Stimulated activated CD4-positive, alpha-beta T cell treated with anti-CD3 and anti-CD28 coated beads, TNF-alpha, amount 100 ng/mL, for 4 hours (primary cell): ENCODE measurements around the gene OR14K1.
"Not testable (repeated sequence)": the region's sequence is repeated elsewhere in the genome, so short reads cannot be mapped to it uniquely, and the experiment has no call there.

Experiments used
- DNase-seq, 3 experiments: peaks; one replicate each; pipeline ENCODE4 v3.0.0-alpha.2; 2020; ENCODE audit warnings: low read depth in 3 of 3

The OR14K1 gene, protein sequence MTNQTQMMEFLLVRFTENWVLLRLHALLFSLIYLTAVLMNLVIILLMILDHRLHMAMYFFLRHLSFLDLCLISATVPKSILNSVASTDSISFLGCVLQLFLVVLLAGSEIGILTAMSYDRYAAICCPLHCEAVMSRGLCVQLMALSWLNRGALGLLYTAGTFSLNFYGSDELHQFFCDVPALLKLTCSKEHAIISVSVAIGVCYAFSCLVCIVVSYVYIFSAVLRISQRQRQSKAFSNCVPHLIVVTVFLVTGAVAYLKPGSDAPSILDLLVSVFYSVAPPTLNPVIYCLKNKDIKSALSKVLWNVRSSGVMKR

DNA sequence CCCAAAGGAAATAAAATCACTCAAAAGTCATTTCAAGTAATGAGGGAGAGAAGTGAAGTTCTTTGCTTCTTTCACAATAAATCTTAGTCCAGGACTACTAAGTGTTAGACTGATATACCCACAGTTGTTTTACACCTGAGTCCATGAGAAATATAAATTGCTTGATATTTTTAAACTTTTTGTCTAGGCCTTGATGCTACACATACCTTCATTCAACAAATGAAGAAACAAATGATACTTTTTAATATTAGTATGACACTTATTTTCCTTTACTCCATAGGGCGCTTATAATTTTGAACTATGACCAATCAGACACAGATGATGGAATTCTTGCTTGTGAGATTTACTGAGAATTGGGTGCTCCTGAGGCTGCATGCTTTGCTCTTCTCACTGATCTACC lies at the start of gene OR14K1:
OR14K1 (plus strand) TSS at position 301 of the 400 bp plus-strand sequence; CDS start at position 301, 0 bp downstream.
- no peak for DNase-seq

DNA sequence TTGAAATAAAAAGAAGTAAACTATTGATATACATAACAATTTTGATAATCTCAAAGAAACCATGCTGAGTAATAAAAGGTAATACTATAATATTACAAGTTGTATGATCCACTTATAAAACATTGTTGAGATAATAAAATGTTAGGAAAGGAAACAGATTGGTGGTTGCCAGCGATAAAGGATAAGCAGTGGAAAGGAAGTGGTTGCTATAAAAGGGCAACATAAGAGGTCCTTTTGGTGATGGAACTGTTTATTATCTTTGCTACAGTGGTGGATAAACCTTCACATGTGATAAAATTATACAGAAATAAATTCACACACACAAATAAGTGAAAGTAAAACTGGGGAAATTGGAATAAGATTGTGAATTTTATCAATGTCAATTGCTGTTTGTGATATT lies 37.1 kb upstream of the OR14K1 start:
- DNase-seq = no peak

DNA sequence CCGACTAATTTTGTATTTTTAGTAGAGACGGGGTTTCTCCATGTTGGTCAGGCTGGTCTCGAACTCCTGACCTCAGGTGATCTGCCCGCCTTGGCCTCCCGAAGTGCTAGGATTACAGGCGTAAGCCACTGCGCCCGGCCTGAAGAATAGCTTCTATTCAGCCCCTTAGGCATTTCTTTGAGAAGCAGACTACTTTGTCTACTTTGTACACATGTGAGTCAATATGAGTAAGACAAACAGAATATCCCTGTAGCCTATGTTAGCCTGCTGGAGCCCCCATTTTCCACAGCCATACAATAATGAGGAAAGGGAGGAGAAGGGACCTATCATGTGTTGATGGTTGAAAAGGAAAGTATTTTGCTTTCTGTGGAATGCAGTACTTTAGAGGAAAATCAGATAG lies 27.7 kb upstream of the OR14K1 start:
- DNase-seq = not testable (repeated sequence)

DNA sequence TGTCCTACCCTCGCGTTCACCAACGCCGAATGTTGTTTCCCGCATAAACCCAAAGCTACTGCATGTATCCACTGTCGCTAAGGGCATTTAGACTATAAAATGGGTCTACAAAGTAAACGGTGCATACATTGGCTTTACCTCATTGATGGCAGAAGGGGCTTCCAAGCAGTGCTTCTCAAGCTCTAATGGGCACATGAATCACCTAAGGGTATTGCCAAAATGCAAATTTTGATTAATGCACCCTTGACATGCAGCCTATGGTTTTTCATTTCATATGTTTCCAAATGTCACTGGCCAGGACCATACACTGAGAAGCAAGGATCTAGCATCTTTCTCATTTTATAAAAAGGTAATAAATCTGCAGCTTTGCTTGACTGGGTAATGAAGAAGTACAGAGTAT lies 24.7 kb upstream of the OR14K1 start:
- no peak for DNase-seq

DNA sequence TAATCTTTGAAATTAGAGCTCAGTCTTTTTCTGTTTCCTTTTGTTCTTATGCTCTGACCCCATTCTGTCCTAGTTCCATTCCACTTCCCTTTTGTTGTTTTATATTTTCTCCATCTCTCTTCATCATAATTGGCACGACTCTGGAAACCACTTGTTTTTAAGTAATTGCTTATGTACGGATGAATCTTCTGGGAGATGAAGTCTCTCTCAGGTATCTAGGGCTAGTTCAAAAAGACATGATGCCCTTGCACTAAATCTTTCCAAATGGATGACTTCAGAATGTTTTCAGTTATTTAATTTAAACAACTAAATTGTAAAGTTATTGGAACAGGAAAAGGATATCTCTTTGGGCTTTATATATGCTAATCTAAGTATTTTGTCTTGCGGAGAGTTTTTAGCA lies 21.9 kb upstream of the OR14K1 start, which contains the start of gene OR6F1:
OR6F1 (minus strand) TSS at position 101 of the 400 bp plus-strand sequence. CDS start 3,891 bp downstream, outside the sequence.
- DNase-seq = no peak

DNA sequence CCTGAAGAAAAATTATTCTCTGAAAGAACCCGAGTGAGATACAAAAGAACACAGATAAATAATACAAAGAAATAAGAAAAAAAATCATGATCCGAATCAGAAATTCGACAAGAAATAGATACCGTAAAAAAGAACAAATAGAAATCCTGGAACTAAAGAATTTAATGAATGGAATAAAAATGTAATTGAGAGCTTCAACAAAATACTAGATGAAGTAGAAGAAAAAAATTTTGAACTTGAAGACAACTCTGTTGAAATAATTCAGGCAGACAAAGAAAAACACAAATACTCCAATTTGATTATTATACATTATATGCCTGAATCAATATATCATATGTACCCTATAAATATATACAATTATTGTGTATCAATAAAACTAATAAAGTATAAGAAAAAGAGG lies 17.2 kb upstream of the OR14K1 start:
- no peak for DNase-seq

DNA sequence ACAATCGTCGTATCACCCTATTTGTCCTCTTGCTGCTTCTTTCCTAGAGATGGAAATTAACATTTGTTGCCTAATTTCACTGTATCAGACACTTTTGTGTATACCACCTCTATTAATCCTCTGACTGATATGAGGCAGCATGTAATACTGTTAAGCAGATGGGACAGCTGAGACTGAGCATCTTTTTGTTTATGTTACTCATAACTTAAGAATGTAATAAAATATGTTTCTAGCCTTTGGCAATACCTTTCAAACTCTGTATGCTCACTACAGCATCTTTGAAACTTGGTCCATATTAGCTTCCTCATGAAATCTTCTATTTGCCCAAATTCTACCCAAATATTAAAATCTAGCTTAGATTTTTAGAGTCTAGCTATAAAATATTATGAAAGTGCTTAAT lies 2.3 kb downstream of the OR14K1 start:
- no peak for DNase-seq

DNA sequence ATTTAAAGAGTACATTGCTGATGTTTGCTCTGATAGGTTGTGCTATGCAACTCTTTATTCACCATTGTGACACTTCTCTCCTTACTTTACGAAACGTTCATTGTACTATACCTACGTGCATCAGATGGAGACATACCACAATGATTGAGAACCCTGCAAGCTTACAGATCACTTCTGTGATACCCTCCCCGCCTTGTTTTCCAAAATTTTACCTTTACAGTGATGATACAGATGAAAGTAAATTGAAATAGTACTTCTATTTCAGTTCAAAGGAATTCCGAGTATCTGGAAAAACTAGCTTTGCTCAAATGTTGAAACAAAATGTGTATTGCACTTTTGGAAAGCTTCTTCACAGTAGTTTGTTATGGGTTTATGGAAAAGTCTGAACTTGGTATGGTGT lies 3.3 kb downstream of the OR14K1 start:
- DNase-seq = no peak

DNA sequence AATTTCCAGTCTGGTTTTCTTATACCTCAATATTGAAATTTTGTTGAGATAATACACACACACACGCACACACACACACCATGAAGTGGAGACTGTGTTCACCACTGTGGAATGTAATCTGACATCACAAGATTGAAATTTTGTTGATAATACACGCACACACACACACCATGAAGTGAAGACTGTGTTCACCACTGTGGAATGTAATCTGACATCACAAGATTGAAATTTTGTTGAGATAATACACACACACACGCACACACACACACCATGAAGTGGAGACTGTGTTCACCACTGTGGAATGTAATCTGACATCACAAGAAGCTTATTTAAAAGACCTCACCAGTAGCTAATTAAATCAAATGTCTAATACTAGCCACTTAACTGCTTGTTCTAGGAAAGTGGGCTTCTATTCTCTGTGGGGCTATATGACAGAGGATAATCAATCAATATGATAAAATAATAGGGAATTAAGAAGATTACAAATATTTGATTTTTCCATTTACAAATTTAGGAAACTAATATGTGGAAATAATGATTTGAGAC lies 3.9 kb downstream of the OR14K1 start:
- not testable (repeated sequence) for DNase-seq

DNA sequence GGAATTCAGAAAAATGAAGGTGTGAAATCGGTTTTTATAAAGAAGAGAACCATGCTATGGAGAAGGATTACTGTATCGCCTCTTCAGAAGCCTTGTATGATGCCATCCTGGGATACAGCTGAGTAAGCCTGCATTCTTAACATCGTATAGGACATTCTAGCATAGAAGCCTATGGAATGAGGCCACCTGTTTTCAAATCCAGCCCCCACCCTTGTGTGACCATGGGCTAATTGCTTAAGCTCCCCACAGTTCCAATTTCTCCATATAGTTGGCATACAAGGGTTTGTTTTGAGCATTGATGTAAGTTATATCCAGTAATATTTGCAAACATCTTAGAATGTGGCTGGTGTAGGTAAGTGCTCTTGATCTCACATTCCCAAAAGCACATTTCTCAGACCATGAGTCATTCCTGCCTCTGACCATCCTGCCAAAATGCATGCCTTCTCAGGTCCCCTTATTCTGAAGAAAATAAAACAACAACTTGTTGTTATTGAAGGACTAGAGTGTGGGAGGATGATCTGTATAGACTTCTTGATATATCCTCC lies 8.0 kb downstream of the OR14K1 start:
- no peak for DNase-seq

DNA sequence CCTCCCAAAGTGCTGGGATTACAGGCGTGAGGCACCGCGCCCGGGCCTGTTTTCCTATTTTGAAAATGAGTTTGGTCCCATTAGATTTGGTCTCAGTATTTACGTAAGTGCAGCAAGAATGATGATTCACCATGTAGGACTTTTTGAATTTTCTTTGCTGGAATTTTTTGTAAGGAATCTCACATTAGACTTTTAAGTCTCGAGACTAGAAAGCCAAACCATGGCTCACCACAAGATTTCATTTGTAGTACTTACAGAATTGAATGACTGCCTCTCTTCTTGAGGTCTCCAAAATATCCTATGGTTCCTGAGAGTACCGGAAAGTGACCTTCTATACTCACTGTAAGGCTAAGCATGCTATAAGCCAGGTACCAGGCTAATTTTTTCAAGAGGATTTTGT lies 9.2 kb downstream of the OR14K1 start:
- no peak for DNase-seq

DNA sequence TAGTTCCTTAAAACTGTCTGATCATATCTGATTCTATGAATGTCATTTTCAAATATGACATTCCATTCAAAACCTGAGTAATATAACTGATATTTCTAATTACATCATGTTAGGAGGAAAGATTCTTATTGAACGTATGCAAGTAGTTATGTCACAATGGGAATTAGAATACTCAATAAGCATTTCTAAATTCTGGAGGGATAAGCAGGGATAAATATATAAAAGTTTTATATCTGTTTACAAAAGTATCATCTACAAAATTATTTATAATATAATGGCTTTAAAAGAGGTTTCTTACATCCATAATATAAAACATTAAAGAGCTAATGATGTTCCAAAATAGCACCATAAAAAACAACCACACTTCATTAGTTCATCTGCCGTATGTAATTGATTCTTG lies 9.6 kb downstream of the OR14K1 start, which contains the start of gene OR14A2:
OR14A2 (minus strand) TSS at position 101 of the 400 bp plus-strand sequence.
- no peak for DNase-seq

DNA sequence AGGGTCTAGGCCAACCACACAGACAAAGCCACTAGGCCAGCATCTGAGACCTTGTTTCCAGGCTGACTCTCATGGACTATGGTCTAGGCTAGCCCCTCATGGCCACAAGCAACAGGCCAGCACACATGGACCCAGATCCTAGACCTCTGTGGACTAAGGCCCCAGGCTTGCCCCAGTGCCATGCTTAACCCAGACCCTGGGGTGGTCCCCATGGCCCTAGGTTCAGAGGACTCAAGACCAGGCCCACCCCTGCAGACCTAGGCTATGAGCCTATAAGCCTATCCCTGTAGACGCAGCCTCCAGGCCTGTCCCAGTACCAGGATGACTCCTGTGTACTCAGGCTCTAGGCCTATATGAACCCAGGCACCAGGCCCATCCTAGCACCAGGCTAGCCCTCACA lies 11.5 kb downstream of the OR14K1 start:
- DNase-seq = no peak

DNA sequence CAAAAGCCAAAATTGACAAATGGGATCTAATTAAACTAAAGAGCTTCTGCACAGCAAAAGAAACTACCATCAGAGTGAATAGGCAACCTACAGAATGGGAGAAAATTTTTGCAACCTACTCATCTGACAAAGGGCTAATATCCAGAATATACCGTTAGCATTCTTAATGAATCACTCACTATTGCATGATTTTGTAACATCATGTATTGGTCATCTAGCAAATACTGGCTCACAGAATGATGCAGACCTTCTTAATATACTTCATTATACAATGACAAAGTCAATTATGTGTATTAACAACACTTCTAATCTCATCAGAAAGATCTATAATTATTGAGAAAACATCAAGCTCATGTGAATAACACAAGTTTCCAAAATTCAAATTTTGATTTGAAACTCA lies 15.9 kb downstream of the OR14K1 start:
- DNase-seq = not testable (repeated sequence)

DNA sequence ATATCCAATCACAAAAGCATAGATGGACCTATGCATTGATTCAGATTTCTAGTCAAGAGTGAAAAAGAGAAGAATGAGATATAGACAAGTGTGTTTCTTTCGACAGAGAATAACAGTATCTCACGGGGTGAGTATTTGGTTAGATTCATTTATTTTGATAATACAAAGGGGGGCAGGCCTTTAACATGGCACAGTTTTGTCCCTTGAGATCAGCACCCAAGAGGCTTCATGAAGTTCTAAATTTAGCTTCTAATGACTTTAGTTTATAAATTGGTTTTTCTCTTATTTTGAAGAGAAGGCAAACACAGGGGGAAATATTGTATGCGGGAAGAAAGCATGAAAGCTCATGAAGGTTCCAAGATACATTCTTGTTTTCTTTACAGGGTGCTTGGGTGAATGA lies 22.0 kb downstream of the OR14K1 start, which contains the start of gene OR1C1:
OR1C1 (minus strand) TSS at position 101 of the 400 bp plus-strand sequence. CDS start 2,150 bp downstream, outside the sequence.
- DNase-seq = no peak

DNA sequence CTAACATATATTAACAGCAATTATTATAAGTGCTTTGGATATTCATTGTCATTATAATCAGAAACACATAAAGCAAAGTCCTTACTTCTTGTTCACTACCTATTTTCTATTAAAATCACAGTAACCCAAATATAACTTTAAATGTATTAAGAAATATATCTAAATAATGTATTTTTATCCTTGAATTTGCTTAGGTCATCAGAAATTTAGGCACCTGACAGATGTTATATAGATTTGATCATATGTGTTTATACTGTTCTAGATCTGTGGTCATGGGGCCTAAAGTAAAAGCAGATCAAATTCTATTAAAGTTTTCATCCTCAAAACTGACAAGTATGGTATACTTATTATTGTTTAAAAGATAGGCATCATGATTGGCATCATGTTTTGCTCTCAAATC lies 31.2 kb downstream of the OR14K1 start:
- DNase-seq = no peak
